Measurements from ENCODE around the gene XXYLT1. TPM values are rescaled to one million over a fixed set of nuclear protein-coding genes. Genes with fewer than 3 reads are reported as not detected.
A peak's percentile ranks its signal among the peaks of the same experiment; 100 is the strongest.

XXYLT1 gene
- total RNA-seq, 4 donors from 2014 or later: 5.4 to 18.2 (median 6.9) TPM

GRCh38 chr3:195028877-195029606 is 241.9 kb downstream of the XXYLT1 start:
- H3K4me1 ChIP-seq: peaks cover 0 to under 1% (median 0%) of the 10 kb centered on the region in 4 donors
- no peaks in the 10 kb centered on the region for H3K27me3 ChIP-seq
- no peaks in the 10 kb centered on the region for H3K9me3 ChIP-seq
- H3K27ac ChIP-seq: no peak overlapping the region
- TF ChIP-seq CTCF (IDR thresholded peaks at IDR 0.05) (no peak), POLR2A (IDR thresholded peaks at IDR 0.05) (no peak)
- DNase-seq: peak in 1 of 3 donors; percentile 25
- H3K4me3 ChIP-seq: no peak overlapping the region
- H3K36me3 ChIP-seq: no peaks in the 10 kb centered on the region

- Histone ChIP-seq H3K27me3 (no peaks in the 10 kb centered on the region), H3K36me3 (no peaks in the 10 kb centered on the region), H3K4me3 (no peak overlapping the region), H3K9me3 (no peaks in the 10 kb centered on the region), H3K27ac (no peak overlapping the region), H3K4me1 (no peaks in the 10 kb centered on the region)
- TF ChIP-seq CTCF (IDR thresholded peaks at IDR 0.05) (no peak), POLR2A (IDR thresholded peaks at IDR 0.05) (no peak)
- DNase-seq: peak in 1 of 3 donors; percentile 26
Measured at GRCh38 chr3:195025884-195026200, 245.1 kb downstream of the XXYLT1 start.

GRCh38 chr3:195025056-195025883 is 245.7 kb downstream of the XXYLT1 start:
- H3K36me3 ChIP-seq: no peaks in the 10 kb centered on the region
- no peaks in the 10 kb centered on the region for H3K27me3 ChIP-seq
- no peak overlapping the region for H3K4me3 ChIP-seq
- no peak overlapping the region for H3K27ac ChIP-seq
- TF ChIP-seq POLR2A (IDR thresholded peaks at IDR 0.05) (no peak), CTCF (IDR thresholded peaks at IDR 0.05) (no peak)
- no peaks in the 10 kb centered on the region for H3K9me3 ChIP-seq
- no peaks in the 10 kb centered on the region for H3K4me1 ChIP-seq
- peak in 1 of 3 donors; percentile 34 for DNase-seq

GRCh38 chr3:195023989-195024388 is 247.0 kb downstream of the XXYLT1 start:
- no peaks in the 10 kb centered on the region for H3K9me3 ChIP-seq
- no peak for TF ChIP-seq CTCF (IDR thresholded peaks at IDR 0.05)
- no peak for TF ChIP-seq POLR2A (IDR thresholded peaks at IDR 0.05)
- H3K27me3 ChIP-seq: no peaks in the 10 kb centered on the region
- H3K27ac ChIP-seq: no peak overlapping the region
- H3K4me3 ChIP-seq: no peak overlapping the region
- no peaks in the 10 kb centered on the region for H3K36me3 ChIP-seq
- H3K4me1 ChIP-seq: no peaks in the 10 kb centered on the region
- DNase-seq: peak in 1 of 3 donors; percentile 27

GRCh38 chr3:195023576-195023975 is 247.4 kb downstream of the XXYLT1 start:
- Histone ChIP-seq H3K4me1 (no peaks in the 10 kb centered on the region), H3K9me3 (no peaks in the 10 kb centered on the region), H3K36me3 (no peaks in the 10 kb centered on the region), H3K4me3 (no peak overlapping the region), H3K27me3 (no peaks in the 10 kb centered on the region), H3K27ac (no peak overlapping the region)
- TF ChIP-seq CTCF (IDR thresholded peaks at IDR 0.05) (no peak), POLR2A (IDR thresholded peaks at IDR 0.05) (no peak)
- DNase-seq: no peak
